ENCODE measurements around the gene PEAK1.
"Not testable (repeated sequence)": the region's sequence is repeated elsewhere in the genome, so short reads cannot be mapped to it uniquely, and the experiment has no call there.

The PEAK1 gene

GRCh38 chr15:77168616-77169015 lies 251.3 kb downstream of the PEAK1 start:
- FAIRE-seq, result no peak

GRCh38 chr15:77168141-77168540 lies 251.8 kb downstream of the PEAK1 start:
- FAIRE-seq, result no peak

- FAIRE-seq, result no peak
Observed at GRCh38 chr15:77167406-77167805, 252.5 kb downstream of the PEAK1 start.

- no peak for FAIRE-seq
Observed at GRCh38 chr15:77163781-77164384, 256.0 kb downstream of the PEAK1 start.

- no peak for FAIRE-seq
Observed at GRCh38 chr15:77162872-77163633, 256.9 kb downstream of the PEAK1 start.

- peak; percentile 85 for FAIRE-seq
Observed at GRCh38 chr15:77160562-77161478, 259.1 kb downstream of the PEAK1 start.

GRCh38 chr15:77156000-77156399 lies 263.9 kb downstream of the PEAK1 start:
- not testable (repeated sequence) for FAIRE-seq

GRCh38 chr15:77148191-77148590 lies 271.7 kb downstream of the PEAK1 start:
- no peak for FAIRE-seq

GRCh38 chr15:77145370-77145769 lies 274.5 kb downstream of the PEAK1 start:
- no peak for FAIRE-seq

GRCh38 chr15:77144492-77145070 lies 275.3 kb downstream of the PEAK1 start:
- FAIRE-seq, result no peak

- FAIRE-seq, result no peak
Observed at GRCh38 chr15:77144026-77144425, 275.9 kb downstream of the PEAK1 start.

- no peak for FAIRE-seq
Observed at GRCh38 chr15:77143616-77144015, 276.3 kb downstream of the PEAK1 start.

GRCh38 chr15:77143191-77143590 lies 276.7 kb downstream of the PEAK1 start:
- no peak for FAIRE-seq

- no peak for FAIRE-seq
Observed at GRCh38 chr15:77140220-77140619, 279.7 kb downstream of the PEAK1 start.

- FAIRE-seq, result no peak
Observed at GRCh38 chr15:77139312-77139711, 280.6 kb downstream of the PEAK1 start.

GRCh38 chr15:77138167-77138522 lies 281.8 kb downstream of the PEAK1 start:
- FAIRE-seq, result no peak

GRCh38 chr15:77135181-77135580 lies 284.7 kb downstream of the PEAK1 start:
- no peak for FAIRE-seq

- FAIRE-seq, result no peak
Observed at GRCh38 chr15:77130315-77130930, 289.5 kb downstream of the PEAK1 start.

- no peak for FAIRE-seq
Observed at GRCh38 chr15:77127626-77128025, 292.3 kb downstream of the PEAK1 start.

- FAIRE-seq, result no peak
Observed at GRCh38 chr15:77126529-77127326, 293.2 kb downstream of the PEAK1 start.

- FAIRE-seq, result no peak
Observed at GRCh38 chr15:77123854-77124253, 296.1 kb downstream of the PEAK1 start.

- FAIRE-seq, result no peak
Observed at GRCh38 chr15:77122576-77122975, 297.3 kb downstream of the PEAK1 start.

All from islet of Langerhans (tissue), 1 donor.